ENCODE measurements around the gene SFXN3. TPM values are rescaled to one million over a fixed set of nuclear protein-coding genes. Genes with fewer than 3 reads are reported as not detected.

SFXN3 gene
- total and polyA plus RNA-seq, 2 of the 13 experiments (the other 11 are each of a cell fraction or from before 2014, with no cell fraction given) = 16.8 to 71.5 TPM

DNA sequence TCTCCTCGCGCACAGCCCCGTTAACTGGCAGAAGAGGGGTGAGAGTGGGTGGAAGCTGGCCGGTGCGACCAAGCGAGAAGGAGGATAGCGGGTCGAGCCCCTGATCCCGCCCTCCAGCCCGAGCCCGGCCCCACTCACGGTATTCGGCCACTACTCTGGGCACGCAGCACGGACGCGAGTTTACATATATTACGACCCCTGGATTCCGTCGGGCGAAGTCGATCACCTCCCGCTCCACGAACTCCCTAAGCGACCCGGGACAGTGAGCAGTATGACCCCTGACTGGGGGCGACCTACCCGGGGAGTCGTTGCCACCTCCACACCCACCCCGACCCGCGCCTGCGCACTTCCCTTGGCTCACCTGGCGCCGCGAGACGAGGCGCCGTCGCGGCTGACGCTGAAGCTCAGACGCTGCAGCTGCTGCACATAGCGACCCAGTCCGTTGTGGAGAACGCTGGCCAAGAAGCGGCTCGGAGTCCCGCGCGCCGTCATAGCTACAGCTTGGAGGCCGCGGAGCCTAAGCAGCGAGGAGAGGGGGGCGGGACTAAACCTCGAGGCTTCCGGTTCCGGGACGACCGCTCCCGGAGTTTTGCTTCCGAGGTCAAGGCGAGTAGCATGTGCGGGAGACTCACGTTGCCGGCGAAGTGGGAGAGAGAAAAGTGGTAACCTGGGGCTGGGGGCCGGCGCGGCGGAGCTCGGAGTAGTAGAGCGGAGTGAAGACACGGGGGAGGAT lies 43.9 kb upstream of the SFXN3 start, which contains the start of the genes MRPL43 and TWNK (continued):
- TF ChIP-seq, protein P1, sequence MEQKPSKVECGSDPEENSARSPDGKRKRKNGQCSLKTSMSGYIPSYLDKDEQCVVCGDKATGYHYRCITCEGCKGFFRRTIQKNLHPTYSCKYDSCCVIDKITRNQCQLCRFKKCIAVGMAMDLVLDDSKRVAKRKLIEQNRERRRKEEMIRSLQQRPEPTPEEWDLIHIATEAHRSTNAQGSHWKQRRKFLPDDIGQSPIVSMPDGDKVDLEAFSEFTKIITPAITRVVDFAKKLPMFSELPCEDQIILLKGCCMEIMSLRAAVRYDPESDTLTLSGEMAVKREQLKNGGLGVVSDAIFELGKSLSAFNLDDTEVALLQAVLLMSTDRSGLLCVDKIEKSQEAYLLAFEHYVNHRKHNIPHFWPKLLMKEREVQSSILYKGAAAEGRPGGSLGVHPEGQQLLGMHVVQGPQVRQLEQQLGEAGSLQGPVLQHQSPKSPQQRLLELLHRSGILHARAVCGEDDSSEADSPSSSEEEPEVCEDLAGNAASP (CRISPR knock-in tag; IDR thresholded peaks at IDR 0.05; ENCODE audit: borderline replicate concordance) = no peak
- TF ChIP-seq, protein P2, sequence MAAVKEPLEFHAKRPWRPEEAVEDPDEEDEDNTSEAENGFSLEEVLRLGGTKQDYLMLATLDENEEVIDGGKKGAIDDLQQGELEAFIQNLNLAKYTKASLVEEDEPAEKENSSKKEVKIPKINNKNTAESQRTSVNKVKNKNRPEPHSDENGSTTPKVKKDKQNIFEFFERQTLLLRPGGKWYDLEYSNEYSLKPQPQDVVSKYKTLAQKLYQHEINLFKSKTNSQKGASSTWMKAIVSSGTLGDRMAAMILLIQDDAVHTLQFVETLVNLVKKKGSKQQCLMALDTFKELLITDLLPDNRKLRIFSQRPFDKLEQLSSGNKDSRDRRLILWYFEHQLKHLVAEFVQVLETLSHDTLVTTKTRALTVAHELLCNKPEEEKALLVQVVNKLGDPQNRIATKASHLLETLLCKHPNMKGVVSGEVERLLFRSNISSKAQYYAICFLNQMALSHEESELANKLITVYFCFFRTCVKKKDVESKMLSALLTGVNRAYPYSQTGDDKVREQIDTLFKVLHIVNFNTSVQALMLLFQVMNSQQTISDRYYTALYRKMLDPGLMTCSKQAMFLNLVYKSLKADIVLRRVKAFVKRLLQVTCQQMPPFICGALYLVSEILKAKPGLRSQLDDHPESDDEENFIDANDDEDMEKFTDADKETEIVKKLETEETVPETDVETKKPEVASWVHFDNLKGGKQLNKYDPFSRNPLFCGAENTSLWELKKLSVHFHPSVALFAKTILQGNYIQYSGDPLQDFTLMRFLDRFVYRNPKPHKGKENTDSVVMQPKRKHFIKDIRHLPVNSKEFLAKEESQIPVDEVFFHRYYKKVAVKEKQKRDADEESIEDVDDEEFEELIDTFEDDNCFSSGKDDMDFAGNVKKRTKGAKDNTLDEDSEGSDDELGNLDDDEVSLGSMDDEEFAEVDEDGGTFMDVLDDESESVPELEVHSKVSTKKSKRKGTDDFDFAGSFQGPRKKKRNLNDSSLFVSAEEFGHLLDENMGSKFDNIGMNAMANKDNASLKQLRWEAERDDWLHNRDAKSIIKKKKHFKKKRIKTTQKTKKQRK (IDR thresholded peaks at IDR 0.05; ENCODE audit: low read length) = no peak
- TF ChIP-seq NFYB (CRISPR knock-in tag; IDR thresholded peaks at IDR 0.05) = no peak
- TF ChIP-seq ZNF224 (CRISPR knock-in tag; IDR thresholded peaks at IDR 0.05) = peak; percentile 47; the same call in 1 of the 2 replicates
- no peak for TF ChIP-seq ZNF180 (CRISPR knock-in tag; IDR thresholded peaks at IDR 0.05; ENCODE audit: borderline replicate concordance, low read depth)
- TF ChIP-seq, protein P3, sequence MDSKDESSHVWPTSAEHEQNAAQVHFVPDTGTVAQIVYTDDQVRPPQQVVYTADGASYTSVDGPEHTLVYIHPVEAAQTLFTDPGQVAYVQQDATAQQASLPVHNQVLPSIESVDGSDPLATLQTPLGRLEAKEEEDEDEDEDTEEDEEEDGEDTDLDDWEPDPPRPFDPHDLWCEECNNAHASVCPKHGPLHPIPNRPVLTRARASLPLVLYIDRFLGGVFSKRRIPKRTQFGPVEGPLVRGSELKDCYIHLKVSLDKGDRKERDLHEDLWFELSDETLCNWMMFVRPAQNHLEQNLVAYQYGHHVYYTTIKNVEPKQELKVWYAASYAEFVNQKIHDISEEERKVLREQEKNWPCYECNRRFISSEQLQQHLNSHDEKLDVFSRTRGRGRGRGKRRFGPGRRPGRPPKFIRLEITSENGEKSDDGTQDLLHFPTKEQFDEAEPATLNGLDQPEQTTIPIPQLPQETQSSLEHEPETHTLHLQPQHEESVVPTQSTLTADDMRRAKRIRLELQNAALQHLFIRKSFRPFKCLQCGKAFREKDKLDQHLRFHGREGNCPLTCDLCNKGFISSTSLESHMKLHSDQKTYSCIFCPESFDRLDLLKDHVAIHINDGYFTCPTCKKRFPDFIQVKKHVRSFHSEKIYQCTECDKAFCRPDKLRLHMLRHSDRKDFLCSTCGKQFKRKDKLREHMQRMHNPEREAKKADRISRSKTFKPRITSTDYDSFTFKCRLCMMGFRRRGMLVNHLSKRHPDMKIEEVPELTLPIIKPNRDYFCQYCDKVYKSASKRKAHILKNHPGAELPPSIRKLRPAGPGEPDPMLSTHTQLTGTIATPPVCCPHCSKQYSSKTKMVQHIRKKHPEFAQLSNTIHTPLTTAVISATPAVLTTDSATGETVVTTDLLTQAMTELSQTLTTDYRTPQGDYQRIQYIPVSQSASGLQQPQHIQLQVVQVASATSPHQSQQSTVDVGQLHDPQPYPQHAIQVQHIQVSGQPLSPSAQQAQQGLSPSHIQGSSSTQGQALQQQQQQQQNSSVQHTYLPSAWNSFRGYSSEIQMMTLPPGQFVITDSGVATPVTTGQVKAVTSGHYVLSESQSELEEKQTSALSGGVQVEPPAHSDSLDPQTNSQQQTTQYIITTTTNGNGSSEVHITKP (CRISPR knock-in tag; IDR thresholded peaks at IDR 0.05; ENCODE audit: low read depth) = no peak
- no peak for TF ChIP-seq NCOR1 (IDR thresholded peaks at IDR 0.05; ENCODE audit: borderline replicate concordance, low read length)
- TF ChIP-seq GATAD1 (CRISPR knock-in tag; IDR thresholded peaks at IDR 0.05) = peak; percentile 94
- no peak for TF ChIP-seq ATAD3A (CRISPR knock-in tag; IDR thresholded peaks at IDR 0.05)
- TF ChIP-seq ZNF230 (CRISPR knock-in tag; IDR thresholded peaks at IDR 0.05) = peak; percentile 63
- peak; percentile 44; the same call in 1 of the 2 replicates for TF ChIP-seq ZBTB7A (CRISPR knock-in tag; IDR thresholded peaks at IDR 0.05)
- TF ChIP-seq YEATS2 (CRISPR knock-in tag; IDR thresholded peaks at IDR 0.05; ENCODE audit: borderline replicate concordance) = peak; percentile 86
- no peak; the same call in none of the 2 replicates for TF ChIP-seq ZNF792 (CRISPR knock-in tag; IDR thresholded peaks at IDR 0.05)
- TF ChIP-seq, protein P4, sequence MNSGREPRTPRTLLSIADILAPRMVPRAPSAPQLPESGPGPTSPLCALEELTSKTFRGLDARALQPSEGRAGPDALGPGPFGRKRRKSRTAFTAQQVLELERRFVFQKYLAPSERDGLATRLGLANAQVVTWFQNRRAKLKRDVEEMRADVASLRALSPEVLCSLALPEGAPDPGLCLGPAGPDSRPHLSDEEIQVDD (CRISPR knock-in tag; IDR thresholded peaks at IDR 0.05; ENCODE audit: borderline replicate concordance) = 0 out of 2 replicates have a peak, but pooled peaks have one; percentile 6
- TF ChIP-seq PHF20 (CRISPR knock-in tag; IDR thresholded peaks at IDR 0.05) = peak; percentile 91
- no peak for TF ChIP-seq PHB2 (IDR thresholded peaks at IDR 0.05; ENCODE audit: partially characterized antibody)
- no peak for TF ChIP-seq ZNF7 (CRISPR knock-in tag; IDR thresholded peaks at IDR 0.05)
- no peak for TF ChIP-seq ZKSCAN5 (CRISPR knock-in tag; IDR thresholded peaks at IDR 0.05)
- no peak for TF ChIP-seq SMAD3 (CRISPR knock-in tag; IDR thresholded peaks at IDR 0.05)
- no peak; the same call in 1 of the 2 replicates for TF ChIP-seq ZNF674 (CRISPR knock-in tag; IDR thresholded peaks at IDR 0.05; ENCODE audit: low read depth)
- peak; percentile 72 for TF ChIP-seq TARDBP (CRISPR knock-in tag; IDR thresholded peaks at IDR 0.05)
- 0 out of 2 replicates have a peak, but pooled peaks have one; percentile 40 for TF ChIP-seq MAF1 (CRISPR knock-in tag; IDR thresholded peaks at IDR 0.05; ENCODE audit: borderline replicate concordance)
